HepG2 (cell line): ENCODE data around the gene IMPACT. TPM values are rescaled to one million over a fixed set of nuclear protein-coding genes. Genes with fewer than 3 reads are reported as not detected.

Experiments used
- ATAC-seq: fragments of 200-7000 bp; cut with Tn5 transposase; 3 replicates; pipeline ENCODE4 v1.9.1; 2020; ENCODE audit warnings: mild to moderate bottlenecking, moderate library complexity
- BruUV-seq: library from RNA; stranded (reverse); fragments of 400-500 nt; replicated peaks from 2 replicates; lab custom pipeline; 2021; lab: Mats Ljungman, UMichigan
- CTCF ChIA-PET: fragments of 300-600 bp; formaldehyde crosslinking; extraction: SDS; loops from one replicate; lab custom pipeline; 2021; ENCODE audit warnings: low total read pairs, inconsistent platforms, low intra/inter-chr PET ratio; lab: Yijun Ruan, JAX
- POLR2A ChIA-PET: fragments of 350-600 bp; sonication (Branson Sonifier 250); formaldehyde crosslinking; loops from one replicate; lab custom pipeline; 2020; ENCODE audit warnings: antibody characterized with exemption, inconsistent platforms; lab: Yijun Ruan, JAX
- DNase-seq: peaks from one replicate; pipeline ENCODE4 v3.0.0-alpha.2; 2015; ENCODE audit warnings: low spot score
- FAIRE-seq: peaks from 3 replicates; lab custom pipeline; 2011; peaks lifted over from hg19 to GRCh38; lab: Jason Lieb, UNC
- H2AFZ ChIP-seq: one replicate; pipeline ENCODE4 v1.6.1; 2011; ENCODE audit warnings: low read length, inconsistent platforms
- H3K27ac ChIP-seq: fragments of 300-600 bp; 3 replicates; pipeline ENCODE4 v1.8.0; 2011; ENCODE audit warnings: mixed run types, mild to moderate bottlenecking, mixed read lengths, low read length, inconsistent platforms; ENCODE audit not compliant: insufficient read depth; ENCODE audit errors: extremely low read length
- H3K27me3 ChIP-seq, 2 experiments: fragments of 200-600 bp in 1 of 2; 2 replicates in 1 of 2; 3 replicates in 1 of 2; pipeline versions ENCODE4 v1.6.0 to v1.8.0; 2011; ENCODE audit warnings: low read length in 2 of 2, mild to moderate bottlenecking in 2 of 2, moderate library complexity in 2 of 2, inconsistent platforms in 1 of 2; ENCODE audit not compliant: insufficient read depth in 2 of 2, control insufficient read depth in 1 of 2
- H3K36me3 ChIP-seq, 2 experiments: fragments of 200-600 bp in 1 of 2; replicated peaks in 1 of 2; 2 replicates in 1 of 2; 3 replicates in 1 of 2; pipeline versions ENCODE4 v1.5.1 to v1.8.0; 2011; ENCODE audit warnings: low read length in 2 of 2, inconsistent platforms in 1 of 2; ENCODE audit not compliant: insufficient read depth in 2 of 2, control insufficient read depth in 1 of 2
- H3K4me1 ChIP-seq: 2 replicates; pipeline ENCODE4 v1.5.1; 2012; ENCODE audit warnings: low read length, inconsistent platforms; ENCODE audit not compliant: insufficient read depth
- H3K4me2 ChIP-seq: 2 replicates; pipeline ENCODE4 v1.6.0; 2011; ENCODE audit warnings: low read depth, low read length, inconsistent platforms
- H3K4me3 ChIP-seq, 3 experiments: fragments of 200-600 bp in 1 of 3; sonication (generic), shearing (Covaris generic) in 1 of 3; replicated peaks in 1 of 3; 2 replicates each; pipeline ENCODE4 v1.5.1; 2011 to 2016; ENCODE audit warnings: low read length in 3 of 3, inconsistent platforms in 2 of 3, low read depth in 2 of 3, mild to moderate bottlenecking in 2 of 3, control low read depth in 1 of 3, mixed read lengths in 1 of 3; ENCODE audit not compliant: insufficient read depth in 1 of 3
- H3K79me2 ChIP-seq: one replicate; pipeline ENCODE4 v1.6.1; 2011; ENCODE audit warnings: low read length, inconsistent platforms; ENCODE audit not compliant: insufficient read depth
- H3K9ac ChIP-seq: 2 replicates; pipeline ENCODE4 v1.6.0; 2011; ENCODE audit warnings: mild to moderate bottlenecking, low read depth, low read length, inconsistent platforms; ENCODE audit not compliant: insufficient read depth
- H3K9me3 ChIP-seq: 2 replicates; pipeline ENCODE4 v1.5.1; 2012; ENCODE audit warnings: mild to moderate bottlenecking, low read length
- H4K20me1 ChIP-seq: 2 replicates; pipeline ENCODE4 v1.6.0; 2011; ENCODE audit warnings: inconsistent platforms, mild to moderate bottlenecking, low read length, moderate library complexity; ENCODE audit not compliant: insufficient read depth
- CENPT ChIP-seq: sonication (generic); formaldehyde crosslinking; IDR thresholded peaks from 2 replicates; pipeline ENCODE4 v1.8.0; 2022; ENCODE audit warnings: low read depth, mild to moderate bottlenecking, moderate library complexity, missing genetic modification reagents
- GTF2F1 ChIP-seq: fragments of 150-350 bp; IDR thresholded peaks from 2 replicates; pipeline ENCODE4 v1.6.1; 2014; ENCODE audit warnings: low read length
- HNRNPL ChIP-seq: fragments of 200-400 bp; formaldehyde crosslinking; IDR thresholded peaks from 2 replicates; pipeline ENCODE4 v1.6.1; 2017; ENCODE audit warnings: mild to moderate bottlenecking, low read depth, low read length
- MIXL1 ChIP-seq: IDR thresholded peaks from 2 replicates; pipeline ENCODE4 v1.6.1; 2016
- PAX8 ChIP-seq: sonication (generic); formaldehyde crosslinking; IDR thresholded peaks from 2 replicates; pipeline ENCODE4 v1.8.0; 2022; ENCODE audit warnings: mild to moderate bottlenecking, missing genetic modification reagents, borderline replicate concordance
- PCBP1 ChIP-seq: fragments of 200-400 bp; formaldehyde crosslinking; IDR thresholded peaks from 2 replicates; pipeline ENCODE4 v1.6.1; 2017; ENCODE audit warnings: mild to moderate bottlenecking, low read depth, low read length, borderline replicate concordance
- SMARCC2 ChIP-seq: fragments of 450-650 bp; IDR thresholded peaks from 2 replicates; pipeline ENCODE4 v1.6.1; 2017; ENCODE audit warnings: antibody characterized with exemption, mild to moderate bottlenecking
- SRSF9 ChIP-seq: fragments of 200-400 bp; formaldehyde crosslinking; IDR thresholded peaks from 2 replicates; pipeline ENCODE4 v1.6.1; 2018; ENCODE audit warnings: borderline replicate concordance, mild to moderate bottlenecking, low read depth, low read length; ENCODE audit not compliant: insufficient read depth, poor library complexity, severe bottlenecking
- TCF7 ChIP-seq: sonication (generic); IDR thresholded peaks from 2 replicates; pipeline ENCODE4 v1.6.1; 2016; ENCODE audit warnings: antibody characterized with exemption, low read depth
- ZKSCAN5 ChIP-seq: sonication (generic); formaldehyde crosslinking; IDR thresholded peaks from 2 replicates; pipeline ENCODE4 v1.5.1; 2020; ENCODE audit warnings: mild to moderate bottlenecking, missing genetic modification reagents
- ZNF614 ChIP-seq: IDR thresholded peaks from 2 replicates; pipeline ENCODE4 v1.6.1; 2018; ENCODE audit warnings: missing biosample characterization, missing genetic modification reagents, inconsistent platforms, borderline replicate concordance
- ZNF720 ChIP-seq: sonication (generic); formaldehyde crosslinking; IDR thresholded peaks from 2 replicates; pipeline ENCODE4 v1.4.0; 2020; ENCODE audit warnings: missing genetic modification reagents
- ZNF775 ChIP-seq: sonication (generic); formaldehyde crosslinking; IDR thresholded peaks from 2 replicates; pipeline ENCODE4 v1.4.0; 2020; ENCODE audit warnings: missing genetic modification reagents, mild to moderate bottlenecking, moderate library complexity, borderline replicate concordance
- WGBS: methylation state at CpG from one replicate; pipeline ENCODE4 v1.1.6; 2017; ENCODE audit warnings: low lambda C conversion rate; 5-methylcytosine and 5-hydroxymethylcytosine counted together
- in situ Hi-C: cut with HindIII; loops from 2 replicates; pipeline ENCODE4 v1.10.0; 2017; ENCODE audit warnings: low pct_unique_long_range_greater_than_20kb; ENCODE audit not compliant: extremely low pct_ligation_motif_present
- intact Hi-C: fragments of 100-400 bp; cut with micrococcal nuclease; formaldehyde crosslinking; loops from one replicate; pipeline ENCODE4 v1.10.0; 2022; ENCODE audit not compliant: unreplicated experiment
- polyA plus RNA-seq, 8 experiments: library from polyadenylated mRNA; depleted of rRNA in 3 of 8; stranded (reverse) in 7 of 8; unstranded in 1 of 8; fragments of >200 nt; fragmentation: Illumina TruSeq in 4 of 8; extraction: Trizol in 4 of 8; gene quantifications; 2 replicates each; pipeline versions ENCODE4 v1.2.1 to v1.2.3, GENCODE V29; 2011 to 2016; ENCODE audit warnings: low read depth in 4 of 8, missing spikeins in 1 of 8, mixed read lengths in 1 of 8; ENCODE audit not compliant: insufficient read depth in 1 of 8
- total RNA-seq, 5 experiments: library from RNA; depleted of rRNA; stranded (reverse); fragments of >200 nt; fragmentation: Illumina TruSeq; extraction: Trizol; gene quantifications; 2 replicates each; pipeline ENCODE4 v1.2.3, GENCODE V29; 2016; ENCODE audit warnings: low read depth in 1 of 5

IMPACT gene
- total and polyA plus RNA-seq, 2 of the 13 experiments (the other 11 are each of a cell fraction or from before 2014, with no cell fraction given): 5.0 to 7.7 TPM

DNA sequence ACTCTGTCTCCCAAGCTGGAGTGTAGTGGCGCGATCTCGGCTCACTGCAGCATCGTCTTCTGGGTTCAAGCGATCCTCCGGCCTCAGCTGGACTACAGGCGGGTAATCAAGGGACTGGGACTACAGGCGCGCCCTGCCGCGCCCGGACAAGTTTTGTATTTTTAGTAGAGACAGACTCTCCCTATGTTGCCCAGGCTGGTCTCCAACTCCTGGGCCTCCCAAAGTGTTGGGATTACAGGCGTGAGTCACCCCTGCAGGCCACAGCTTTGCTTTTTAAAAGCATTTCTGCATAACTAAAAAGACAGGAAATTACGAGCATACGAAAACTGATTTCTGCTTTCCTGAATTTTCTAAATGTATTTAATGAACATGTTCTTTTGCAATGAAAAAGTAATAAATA, 27.9 kb upstream of the IMPACT start:
- H3K79me2 ChIP-seq: no peaks in the 10 kb centered on the region
- intact Hi-C loops: no loop called here
- no peak overlapping the region for H3K9ac ChIP-seq
- WGBS: 75% methylated on average over 15 of the region's 15 CpGs
- ATAC-seq (no peak), FAIRE-seq (no peak), DNase-seq (no peak)
- peaks cover 7% of the 10 kb centered on the region; the same call in 1 of the 2 replicates for H3K4me1 ChIP-seq
- no peaks in the 10 kb centered on the region for H3K36me3 ChIP-seq
- CTCF ChIA-PET: no interaction called here
- no TSS peak for BruUV-seq
- no peak overlapping the region for H2AFZ ChIP-seq
- no peak overlapping the region for H3K4me2 ChIP-seq
- no peak overlapping the region for H3K4me3 ChIP-seq
- TF ChIP-seq SRSF9 (no peak), ZKSCAN5 (CRISPR knock-in tag) (no peak), CENPT (CRISPR knock-in tag) (no peak), ZNF775 (CRISPR knock-in tag) (no peak), ZNF720 (CRISPR knock-in tag) (no peak), TCF7 (no peak), PAX8 (CRISPR knock-in tag) (no peak), MIXL1 (CRISPR knock-in tag) (no peak), HNRNPL (no peak), PCBP1 (no peak), SMARCC2 (no peak), GTF2F1 (no peak), ZNF614 (CRISPR knock-in tag) (no peak)
- no peaks in the 10 kb centered on the region for H4K20me1 ChIP-seq
- POLR2A ChIA-PET: no interaction called here
- in situ Hi-C loops: no loop called here
- peaks cover 0 to 33% of the 10 kb centered on the region in 2 experiments for H3K27me3 ChIP-seq
- H3K9me3 ChIP-seq: no peaks in the 10 kb centered on the region
- no peak overlapping the region for H3K27ac ChIP-seq
